AG09309 (cell line): ENCODE data around the gene NEMP2.

Source experiments
- DNase-seq: peaks from one replicate; pipeline ENCODE4 v3.0.0-alpha.2; 2010; ENCODE audit warnings: low read depth
- H3K4me3 ChIP-seq: 2 replicates; pipeline ENCODE4 v1.5.1; 2011; ENCODE audit warnings: mild to moderate bottlenecking, low read depth, low read length, moderate library complexity; ENCODE audit not compliant: control insufficient read depth
- CTCF ChIP-seq: IDR thresholded peaks from 2 replicates; pipeline ENCODE4 v1.5.1; 2011; ENCODE audit warnings: mild to moderate bottlenecking, low read depth, low read length, inconsistent platforms; ENCODE audit not compliant: insufficient read depth, control insufficient read depth; ENCODE audit errors: missing control alignments

The NEMP2 gene

DNA sequence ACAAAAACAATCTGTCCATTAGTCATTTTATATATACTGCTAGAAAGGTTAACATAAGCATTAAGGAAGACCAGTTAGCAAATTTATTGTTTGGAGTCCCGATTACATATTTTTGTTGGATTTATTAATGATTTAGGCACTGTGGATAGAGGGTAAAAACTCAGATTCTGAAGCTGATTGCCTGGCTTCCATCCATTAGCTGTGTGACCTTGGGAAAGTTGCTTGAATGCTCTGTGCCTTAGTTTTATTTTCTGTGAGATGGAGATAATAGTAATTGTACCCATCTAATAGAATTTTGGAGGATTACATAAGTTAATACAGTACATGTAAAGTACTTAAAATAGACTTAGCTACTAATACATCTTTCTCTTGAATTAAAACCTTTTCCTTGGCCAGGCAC is 36.3 kb upstream of the NEMP2 start:
- no peak for TF ChIP-seq CTCF
- no peak overlapping the region for H3K4me3 ChIP-seq
- DNase-seq: no peak

DNA sequence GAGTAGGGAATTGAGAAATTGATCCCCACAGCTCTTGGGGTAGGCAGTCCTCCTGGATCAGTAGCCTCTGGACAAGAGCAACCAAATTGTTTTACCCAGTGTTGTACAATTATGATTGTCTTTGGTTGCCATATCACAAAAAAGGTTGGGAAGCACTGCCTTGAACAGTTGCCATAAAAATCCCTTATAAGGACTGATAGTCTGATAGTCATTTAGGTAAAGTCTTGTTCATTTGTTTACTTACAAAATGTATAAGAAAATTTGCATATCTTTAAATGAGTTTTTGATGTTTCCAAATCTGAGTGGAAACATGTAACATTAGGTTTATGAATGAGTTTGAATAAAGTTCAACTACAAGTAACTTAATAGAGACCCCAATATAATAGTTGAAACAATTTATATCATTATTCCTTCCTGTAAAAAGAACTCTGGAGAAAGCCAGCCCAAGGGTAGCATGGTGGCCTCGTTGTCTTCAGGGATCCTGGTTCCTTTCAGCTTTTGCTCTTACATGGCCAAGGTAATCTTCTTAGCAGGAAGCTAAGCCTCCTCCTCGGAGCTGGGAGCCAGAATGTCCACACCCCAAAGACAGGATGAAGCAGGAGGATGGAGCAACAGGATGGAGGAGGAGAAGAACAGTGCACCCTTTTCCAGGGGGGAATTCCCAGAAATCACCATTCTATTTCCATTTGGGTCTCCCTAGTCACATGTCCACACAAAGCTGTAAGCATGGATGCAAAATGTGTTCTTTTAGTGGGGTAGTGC is 35.7 kb upstream of the NEMP2 start:
- DNase-seq: no peak
- H3K4me3 ChIP-seq: no peak overlapping the region
- no peak for TF ChIP-seq CTCF

GRCh38 chr2:190564838-190565237 is 30.3 kb upstream of the NEMP2 start:
- no peak for DNase-seq
- no peak for TF ChIP-seq CTCF
- H3K4me3 ChIP-seq: no peak overlapping the region

DNA sequence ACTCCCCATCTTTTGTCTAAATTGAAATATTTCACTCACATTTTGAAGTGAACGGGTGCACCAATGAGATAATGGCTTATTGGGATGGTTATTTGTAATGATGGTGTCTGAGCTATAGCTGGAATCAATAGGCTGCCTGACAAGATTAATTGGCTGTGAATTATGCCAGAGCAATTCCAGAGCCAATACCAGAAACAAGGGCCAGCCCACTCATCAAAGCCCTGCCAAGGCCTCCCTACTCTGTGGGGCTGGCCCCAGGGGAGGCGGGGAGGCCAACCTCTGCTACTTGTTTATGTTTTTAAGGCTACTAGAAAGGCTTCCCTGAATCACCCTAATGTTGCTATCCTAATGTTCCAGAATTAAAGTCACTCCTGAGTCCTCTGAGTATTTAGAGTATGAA is 29.1 kb upstream of the NEMP2 start:
- TF ChIP-seq CTCF: no peak
- H3K4me3 ChIP-seq: no peak overlapping the region
- no peak for DNase-seq

DNA sequence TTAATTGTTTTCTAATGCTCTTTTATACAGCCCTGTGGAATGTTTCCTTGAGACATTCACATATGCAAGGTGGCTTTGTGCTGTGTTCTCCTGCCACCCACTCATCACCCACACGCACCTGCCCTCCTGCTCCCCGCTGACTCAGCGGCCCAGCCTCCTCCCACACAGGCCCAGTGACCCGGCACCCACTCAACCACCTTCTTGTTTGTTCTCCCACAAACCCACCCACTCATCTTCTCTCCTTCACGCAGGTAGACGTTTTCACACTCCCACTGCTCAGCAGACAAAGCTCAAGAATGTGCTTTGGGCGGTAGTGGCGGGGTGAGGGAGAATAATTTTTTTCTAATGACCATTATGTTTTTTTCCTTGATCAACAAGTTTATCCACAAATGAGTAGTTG is 28.6 kb upstream of the NEMP2 start:
- H3K4me3 ChIP-seq: no peak overlapping the region
- no peak for DNase-seq
- no peak for TF ChIP-seq CTCF

GRCh38 chr2:190562121-190562520 is 27.6 kb upstream of the NEMP2 start:
- H3K4me3 ChIP-seq: no peak overlapping the region
- DNase-seq: no peak
- no peak for TF ChIP-seq CTCF
